ENCODE results near the gene POLRMT. TPM values are rescaled to one million over a fixed set of nuclear protein-coding genes. Genes with fewer than 3 reads are reported as not detected.
A peak's percentile ranks its signal among the peaks of the same experiment; 100 is the strongest.

The POLRMT gene
- total RNA-seq, 6 experiments from 2014 or later, result 25.9 to 42.9 (median 33.3) TPM

DNA sequence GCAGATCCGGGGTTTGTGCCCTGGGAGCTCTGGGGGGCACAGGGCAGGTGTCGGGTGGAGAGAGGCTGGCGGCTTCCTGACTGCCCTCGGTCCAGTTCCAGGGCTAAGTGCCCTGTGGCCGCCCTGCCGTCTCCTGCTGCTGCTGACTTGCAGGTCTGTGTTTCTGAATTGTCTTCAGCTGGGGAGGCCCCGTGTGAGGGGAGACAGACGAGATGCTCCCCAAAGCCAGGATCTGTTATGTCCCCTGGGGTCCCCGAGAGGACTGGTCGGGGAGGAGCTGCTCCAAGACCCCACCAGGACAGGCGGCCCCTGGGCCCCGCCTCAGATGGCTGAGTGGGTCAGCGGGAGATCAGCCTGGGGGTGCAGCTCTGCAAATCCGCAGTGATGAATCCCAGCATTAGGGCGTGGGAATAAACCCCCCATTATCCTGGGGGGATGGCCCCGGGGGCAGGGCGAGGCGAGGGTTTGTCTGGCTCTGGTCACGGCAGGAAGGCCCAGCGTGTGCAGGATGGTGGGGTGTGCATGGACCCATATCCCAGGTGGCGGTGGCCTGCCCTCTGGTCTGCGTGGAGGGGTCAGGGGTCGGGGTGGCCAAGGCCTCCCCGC lies 39.0 kb downstream of the POLRMT start:
- intact Hi-C loops (cut with DNase I), result loop anchor here in 1 of 2 donors (10.0 kb wide), 1 partner anchor 140 kb away; no protein-coding TSS in a partner anchor
- DNase-seq (no peak), ATAC-seq (no peak)
- Histone ChIP-seq H3K4me1 (no peaks in the 10 kb centered on the region), H3K27ac (no peak overlapping the region), H3K9me3 (no peaks in the 10 kb centered on the region), H3K36me3 (no peaks in the 10 kb centered on the region), H3K27me3 (peaks cover 0 to 21% of the 10 kb centered on the region in 2 donors), H3K4me3 (no peak overlapping the region)
- no peak for TF ChIP-seq POLR2A (IDR thresholded peaks at IDR 0.05)
- TF ChIP-seq, protein P1, sequence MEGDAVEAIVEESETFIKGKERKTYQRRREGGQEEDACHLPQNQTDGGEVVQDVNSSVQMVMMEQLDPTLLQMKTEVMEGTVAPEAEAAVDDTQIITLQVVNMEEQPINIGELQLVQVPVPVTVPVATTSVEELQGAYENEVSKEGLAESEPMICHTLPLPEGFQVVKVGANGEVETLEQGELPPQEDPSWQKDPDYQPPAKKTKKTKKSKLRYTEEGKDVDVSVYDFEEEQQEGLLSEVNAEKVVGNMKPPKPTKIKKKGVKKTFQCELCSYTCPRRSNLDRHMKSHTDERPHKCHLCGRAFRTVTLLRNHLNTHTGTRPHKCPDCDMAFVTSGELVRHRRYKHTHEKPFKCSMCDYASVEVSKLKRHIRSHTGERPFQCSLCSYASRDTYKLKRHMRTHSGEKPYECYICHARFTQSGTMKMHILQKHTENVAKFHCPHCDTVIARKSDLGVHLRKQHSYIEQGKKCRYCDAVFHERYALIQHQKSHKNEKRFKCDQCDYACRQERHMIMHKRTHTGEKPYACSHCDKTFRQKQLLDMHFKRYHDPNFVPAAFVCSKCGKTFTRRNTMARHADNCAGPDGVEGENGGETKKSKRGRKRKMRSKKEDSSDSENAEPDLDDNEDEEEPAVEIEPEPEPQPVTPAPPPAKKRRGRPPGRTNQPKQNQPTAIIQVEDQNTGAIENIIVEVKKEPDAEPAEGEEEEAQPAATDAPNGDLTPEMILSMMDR (IDR thresholded peaks at IDR 0.05), result no peak
- WGBS (ENCODE audit: insufficient coverage, low coverage, low lambda C conversion rate, missing lambda C conversion rate), result 42% methylated on average over 2 of the region's 24 CpGs

DNA sequence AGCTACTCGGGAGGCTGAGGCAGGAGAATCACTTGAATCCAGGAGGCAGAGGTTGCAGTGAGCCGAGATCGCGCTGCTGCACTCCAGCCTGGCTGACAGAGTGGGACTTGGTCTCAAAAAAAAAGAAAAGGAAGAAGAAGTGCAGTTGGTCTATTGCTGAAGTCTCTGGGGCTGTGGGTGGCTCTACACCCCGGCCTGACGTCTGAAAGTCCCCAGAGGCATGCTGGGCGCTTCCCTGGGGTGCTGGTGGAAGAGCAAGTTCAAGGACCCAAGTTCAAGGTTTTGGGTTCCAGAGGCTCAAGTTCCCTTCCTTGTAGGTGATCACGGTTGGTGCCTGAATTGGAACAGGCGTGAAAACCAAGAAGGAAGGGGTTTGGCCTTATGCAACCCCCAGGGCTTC lies 39.8 kb downstream of the POLRMT start:
- no peaks in the 10 kb centered on the region for H3K36me3 ChIP-seq
- no peak overlapping the region for H3K27ac ChIP-seq
- WGBS (ENCODE audit: insufficient coverage, low coverage, low lambda C conversion rate, missing lambda C conversion rate), result 45% methylated on average over 8 of the region's 9 CpGs
- peaks cover 0 to 29% of the 10 kb centered on the region in 2 donors for H3K27me3 ChIP-seq
- H3K4me3 ChIP-seq, result no peak overlapping the region
- DNase-seq (no peak), ATAC-seq (no peak)
- intact Hi-C loops (cut with DNase I), result loop anchor here in 1 of 2 donors (10.0 kb wide), 1 partner anchor 141 kb away; no protein-coding TSS in a partner anchor
- no peaks in the 10 kb centered on the region for H3K9me3 ChIP-seq
- H3K4me1 ChIP-seq, result no peaks in the 10 kb centered on the region
- TF ChIP-seq, protein P1 (IDR thresholded peaks at IDR 0.05), result no peak
- no peak for TF ChIP-seq POLR2A (IDR thresholded peaks at IDR 0.05)

DNA sequence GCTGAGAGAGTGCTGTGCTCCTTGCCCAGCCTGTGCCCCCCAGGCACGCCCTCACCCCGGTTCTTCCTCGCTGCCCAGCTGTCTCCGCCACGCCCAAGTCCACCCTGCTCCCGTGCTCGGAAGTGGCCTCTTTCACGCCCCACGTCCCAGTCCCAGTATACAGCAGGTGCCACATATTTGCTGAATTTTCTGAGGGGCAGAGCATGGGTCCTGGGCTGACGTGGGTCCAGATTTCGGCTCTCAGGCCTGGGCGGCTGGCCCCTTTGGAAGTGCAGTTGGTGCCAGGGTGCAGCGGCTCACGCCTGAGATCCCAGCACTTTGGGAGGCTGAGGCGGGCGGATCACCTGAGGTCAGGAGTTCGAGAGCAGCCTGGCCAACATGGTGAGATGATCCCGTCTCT lies 40.3 kb downstream of the POLRMT start:
- intact Hi-C loops (cut with DNase I), result loop anchor here in 1 of 2 donors (10.0 kb wide), 1 partner anchor 142 kb away; no protein-coding TSS in a partner anchor
- TF ChIP-seq POLR2A (IDR thresholded peaks at IDR 0.05), result no peak
- TF ChIP-seq, protein P1 (IDR thresholded peaks at IDR 0.05), result no peak
- ATAC-seq (no peak), DNase-seq (no peak)
- WGBS (ENCODE audit: insufficient coverage, low coverage, low lambda C conversion rate, missing lambda C conversion rate), result 61% methylated on average over 8 of the region's 18 CpGs
- Histone ChIP-seq H3K27ac (no peak overlapping the region), H3K9me3 (no peaks in the 10 kb centered on the region), H3K4me3 (no peak overlapping the region), H3K36me3 (no peaks in the 10 kb centered on the region), H3K27me3 (peaks cover 0 to 33% of the 10 kb centered on the region in 2 donors), H3K4me1 (no peaks in the 10 kb centered on the region)

DNA sequence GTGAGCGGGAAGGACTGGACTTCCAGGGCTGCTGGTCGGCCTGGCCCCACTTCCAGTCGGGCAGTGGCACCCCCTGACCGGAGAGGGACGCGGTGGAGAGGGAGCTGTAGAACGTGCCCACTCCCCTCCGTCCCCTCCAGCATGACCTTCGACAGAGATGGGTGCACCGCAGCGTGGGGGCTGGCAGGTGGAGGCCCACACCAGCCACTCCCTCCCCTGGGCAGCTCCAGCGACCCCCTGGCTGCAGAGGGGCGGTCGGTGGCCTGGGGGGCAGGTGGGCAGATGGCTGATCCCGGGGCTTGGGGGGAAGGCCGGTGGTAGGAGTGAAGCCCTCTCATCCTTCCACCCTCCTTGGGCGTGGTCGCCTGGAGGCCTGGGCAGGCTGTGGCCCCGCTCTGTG lies 41.2 kb downstream of the POLRMT start:
- WGBS (ENCODE audit: insufficient coverage, low coverage, low lambda C conversion rate, missing lambda C conversion rate), result no CpG with 5 or more reads among the region's 19 CpGs
- Histone ChIP-seq H3K27me3 (peaks cover 0 to 33% of the 10 kb centered on the region in 2 donors), H3K9me3 (no peaks in the 10 kb centered on the region), H3K4me3 (no peak overlapping the region), H3K36me3 (no peaks in the 10 kb centered on the region), H3K27ac (no peak overlapping the region), H3K4me1 (no peaks in the 10 kb centered on the region)
- TF ChIP-seq POLR2A (IDR thresholded peaks at IDR 0.05), result no peak
- TF ChIP-seq, protein P1 (IDR thresholded peaks at IDR 0.05), result no peak
- ATAC-seq (no peak), DNase-seq (peak in 2 of 3 donors; percentile 18 to 38)
- intact Hi-C loops (cut with DNase I), result loop anchor here in 1 of 2 donors (10.0 kb wide), 1 partner anchor 143 kb away; no protein-coding TSS in a partner anchor

Measured in right lobe of liver (tissue), 6 donors.